ENCODE data around the gene CORO2A.

CORO2A gene

DNA sequence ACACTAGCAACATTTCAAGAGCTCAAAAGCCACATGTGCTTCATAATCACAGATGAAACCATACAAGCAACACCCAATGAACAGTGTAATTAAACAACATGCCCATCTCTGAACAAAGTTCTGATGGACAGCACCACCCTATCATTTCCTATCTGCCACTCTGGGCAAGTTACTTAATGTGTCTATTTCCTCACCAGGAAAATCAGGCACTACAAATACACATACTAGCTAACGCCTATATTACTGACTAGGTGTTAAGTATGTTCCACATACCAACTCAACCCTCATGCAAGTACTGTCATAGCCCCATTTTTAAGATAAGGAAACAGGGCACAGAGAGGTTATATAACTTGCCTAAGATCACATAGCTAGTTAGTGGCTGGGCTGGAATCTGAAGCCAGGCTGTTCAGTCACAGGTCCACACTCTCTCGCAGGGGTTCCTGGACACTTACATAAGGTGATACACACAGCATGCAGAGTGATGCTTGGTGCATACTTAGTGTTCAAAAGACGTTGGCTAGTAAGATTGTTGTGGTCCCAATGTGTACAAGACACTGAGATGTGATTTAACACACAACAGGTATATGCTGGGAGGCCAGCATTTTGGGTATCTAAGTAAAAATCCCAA lies 24.2 kb downstream of the CORO2A start:
- H3K18ac ChIP-seq (ENCODE audit: low read depth in 1 of 2, low read length in 2 of 2): peak overlapping the region in 1 of 2 experiments; percentile 69
- H3K79me1 ChIP-seq (replicated peaks; ENCODE audit: low read length, poor library complexity, severe bottlenecking): no peaks in the 10 kb centered on the region
- no peak overlapping the region for H4K8ac ChIP-seq (ENCODE audit: low read length)
- peak overlapping the region in 1 of 2 experiments; percentile 46 for H3K4ac ChIP-seq (ENCODE audit: low read depth in 1 of 2, low read length in 2 of 2)
- H4K91ac ChIP-seq (ENCODE audit: low read length): no peak overlapping the region
- no peak overlapping the region for H3K23ac ChIP-seq (ENCODE audit: low read length in 2 of 2)
- no peak overlapping the region for H3K27ac ChIP-seq (ENCODE audit: low read length, poor library complexity, severe bottlenecking)
- H3K14ac ChIP-seq (ENCODE audit: low read length in 2 of 2): no peak overlapping the region
- no peak overlapping the region for H3K4me2 ChIP-seq (ENCODE audit: low read length, poor library complexity, severe bottlenecking)
- WGBS: 74% methylated on average over 3 of the region's 3 CpGs
- H2BK120ac ChIP-seq (ENCODE audit: low read depth, low read length): no peak overlapping the region
- H2BK12ac ChIP-seq (ENCODE audit: low read length in 2 of 2): no peak overlapping the region
- peaks cover 0 to 54% of the 10 kb centered on the region in 2 experiments for H3K27me3 ChIP-seq (ENCODE audit: control insufficient read depth in 1 of 2, insufficient read depth in 1 of 2, low read length in 2 of 2)
- H2BK5ac ChIP-seq (ENCODE audit: low read depth, low read length, poor library complexity, severe bottlenecking): no peak overlapping the region
- no peak for DNase-seq
- peak overlapping the region; percentile 11 for H2AFZ ChIP-seq (ENCODE audit: low read depth, low read length)
- no peaks in the 10 kb centered on the region for H3K36me3 ChIP-seq (ENCODE audit: control insufficient read depth in 1 of 2, insufficient read depth in 2 of 2, low read depth in 1 of 2, low read length in 2 of 2)
- H3K9ac ChIP-seq (ENCODE audit: low read length): no peak overlapping the region
- H3K9me3 ChIP-seq (ENCODE audit: control insufficient read depth, low read length): no peaks in the 10 kb centered on the region
- peaks cover 3% of the 10 kb centered on the region for H3K4me1 ChIP-seq (ENCODE audit: control insufficient read depth, insufficient read depth, low read depth, low read length)
- H2AK5ac ChIP-seq (ENCODE audit: low read length, severe bottlenecking): no peak overlapping the region
- no peak overlapping the region for H2BK15ac ChIP-seq (ENCODE audit: low read depth, poor library complexity, severe bottlenecking)
- no peak overlapping the region for H3K4me3 ChIP-seq (ENCODE audit: insufficient read depth in 1 of 2, low read depth in 1 of 2, low read length in 2 of 2)

DNA sequence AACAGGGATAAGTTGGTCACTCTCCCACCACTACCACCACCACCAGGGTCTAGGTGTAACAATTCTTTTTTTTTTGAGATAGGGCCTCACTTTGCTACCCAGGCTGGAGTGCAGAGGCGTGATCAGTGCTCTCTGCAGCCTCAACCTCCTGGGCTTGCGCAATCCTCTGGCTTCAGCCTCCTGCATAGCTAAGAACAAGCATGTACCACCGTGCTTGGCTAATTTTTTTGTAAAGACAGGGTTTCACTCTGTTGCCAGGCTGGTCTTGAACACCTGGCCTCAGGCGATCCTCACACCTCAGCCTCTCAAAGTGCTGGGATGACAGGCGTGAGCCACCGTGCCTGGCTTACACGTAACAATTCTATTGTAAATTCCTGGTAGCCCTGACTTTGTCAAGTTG lies 27.5 kb downstream of the CORO2A start:
- Histone ChIP-seq H3K9me3 (ENCODE audit: control insufficient read depth, low read length) (no peaks in the 10 kb centered on the region), H3K36me3 (ENCODE audit: control insufficient read depth in 1 of 2, insufficient read depth in 2 of 2, low read depth in 1 of 2, low read length in 2 of 2) (no peaks in the 10 kb centered on the region), H2BK5ac (ENCODE audit: low read depth, low read length, poor library complexity, severe bottlenecking) (no peak overlapping the region), H2AFZ (ENCODE audit: low read depth, low read length) (no peak overlapping the region), H3K4me3 (ENCODE audit: insufficient read depth in 1 of 2, low read depth in 1 of 2, low read length in 2 of 2) (no peak overlapping the region), H3K18ac (ENCODE audit: low read depth in 1 of 2, low read length in 2 of 2) (no peak overlapping the region), H3K79me1 (replicated peaks; ENCODE audit: low read length, poor library complexity, severe bottlenecking) (no peaks in the 10 kb centered on the region), H3K4ac (ENCODE audit: low read depth in 1 of 2, low read length in 2 of 2) (no peak overlapping the region), H3K14ac (ENCODE audit: low read length in 2 of 2) (no peak overlapping the region), H4K91ac (ENCODE audit: low read length) (no peak overlapping the region), H3K4me2 (ENCODE audit: low read length, poor library complexity, severe bottlenecking) (no peak overlapping the region), H3K23ac (ENCODE audit: low read length in 2 of 2) (no peak overlapping the region), H4K8ac (ENCODE audit: low read length) (no peak overlapping the region), H2AK5ac (ENCODE audit: low read length, severe bottlenecking) (no peak overlapping the region), H3K4me1 (ENCODE audit: control insufficient read depth, insufficient read depth, low read depth, low read length) (peaks cover 3% of the 10 kb centered on the region), H2BK15ac (ENCODE audit: low read depth, poor library complexity, severe bottlenecking) (no peak overlapping the region), H3K27me3 (ENCODE audit: control insufficient read depth in 1 of 2, insufficient read depth in 1 of 2, low read length in 2 of 2) (peaks cover 0 to 42% of the 10 kb centered on the region in 2 experiments), H2BK12ac (ENCODE audit: low read length in 2 of 2) (no peak overlapping the region), H2BK120ac (ENCODE audit: low read depth, low read length) (no peak overlapping the region), H3K27ac (ENCODE audit: low read length, poor library complexity, severe bottlenecking) (no peak overlapping the region), H3K9ac (ENCODE audit: low read length) (no peak overlapping the region)
- WGBS: 84% methylated on average over 7 of the region's 7 CpGs
- DNase-seq: no peak

DNA sequence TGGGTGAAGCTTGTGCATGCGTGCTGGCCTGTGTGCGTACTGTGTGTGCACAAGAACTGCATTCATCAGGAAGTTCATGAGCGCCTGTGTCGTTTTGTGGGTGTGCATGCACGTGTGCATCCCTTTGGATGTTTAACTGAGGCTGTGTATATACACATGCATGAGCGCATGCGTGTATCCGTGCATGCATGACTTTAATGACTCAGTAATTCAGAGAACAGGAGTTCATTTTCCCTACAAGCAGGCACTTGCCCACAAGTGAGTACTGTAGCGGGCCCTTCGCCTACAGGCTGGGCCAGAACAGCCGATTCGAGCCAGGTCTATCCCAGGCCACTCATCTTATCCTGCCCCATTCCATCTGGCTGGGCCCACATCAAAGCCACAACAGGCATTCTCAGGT lies 29.8 kb downstream of the CORO2A start:
- Histone ChIP-seq H3K4me3 (ENCODE audit: insufficient read depth in 1 of 2, low read depth in 1 of 2, low read length in 2 of 2) (no peak overlapping the region), H3K27ac (ENCODE audit: low read length, poor library complexity, severe bottlenecking) (no peak overlapping the region), H3K9me3 (ENCODE audit: control insufficient read depth, low read length) (no peaks in the 10 kb centered on the region), H3K36me3 (ENCODE audit: control insufficient read depth in 1 of 2, insufficient read depth in 2 of 2, low read depth in 1 of 2, low read length in 2 of 2) (no peaks in the 10 kb centered on the region), H2AFZ (ENCODE audit: low read depth, low read length) (no peak overlapping the region), H3K18ac (ENCODE audit: low read depth in 1 of 2, low read length in 2 of 2) (no peak overlapping the region), H3K4me2 (ENCODE audit: low read length, poor library complexity, severe bottlenecking) (no peak overlapping the region), H2BK120ac (ENCODE audit: low read depth, low read length) (no peak overlapping the region), H3K9ac (ENCODE audit: low read length) (no peak overlapping the region), H2BK5ac (ENCODE audit: low read depth, low read length, poor library complexity, severe bottlenecking) (no peak overlapping the region), H3K4me1 (ENCODE audit: control insufficient read depth, insufficient read depth, low read depth, low read length) (no peaks in the 10 kb centered on the region), H3K4ac (ENCODE audit: low read depth in 1 of 2, low read length in 2 of 2) (no peak overlapping the region), H3K79me1 (replicated peaks; ENCODE audit: low read length, poor library complexity, severe bottlenecking) (no peaks in the 10 kb centered on the region), H3K27me3 (ENCODE audit: control insufficient read depth in 1 of 2, insufficient read depth in 1 of 2, low read length in 2 of 2) (peaks cover under 1 to 41% of the 10 kb centered on the region in 2 experiments), H2AK5ac (ENCODE audit: low read length, severe bottlenecking) (no peak overlapping the region), H4K8ac (ENCODE audit: low read length) (no peak overlapping the region), H3K14ac (ENCODE audit: low read length in 2 of 2) (no peak overlapping the region), H3K23ac (ENCODE audit: low read length in 2 of 2) (no peak overlapping the region), H2BK12ac (ENCODE audit: low read length in 2 of 2) (no peak overlapping the region), H4K91ac (ENCODE audit: low read length) (peak overlapping the region; percentile 22), H2BK15ac (ENCODE audit: low read depth, poor library complexity, severe bottlenecking) (no peak overlapping the region)
- no peak for DNase-seq
- WGBS: 97% methylated on average over 12 of the region's 12 CpGs

DNA sequence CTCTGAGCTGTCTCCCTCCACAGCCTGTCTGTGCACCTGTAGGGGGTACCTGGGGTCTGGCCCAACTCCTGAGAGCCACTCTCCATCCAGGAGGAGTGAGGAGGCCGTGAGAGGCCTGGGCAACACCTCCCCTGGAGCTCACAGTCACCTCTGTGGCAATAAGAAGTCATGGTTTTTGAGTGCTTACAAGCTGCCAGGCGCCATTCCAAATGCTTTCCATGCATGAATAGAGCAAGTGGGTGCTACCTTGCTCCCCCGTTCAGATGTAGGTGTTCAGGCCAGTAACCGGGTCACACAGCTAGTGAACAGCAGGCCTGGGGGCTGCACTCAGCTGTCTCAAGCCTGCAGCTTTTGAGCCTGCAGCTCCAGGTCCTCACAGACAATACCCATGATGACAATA lies 30.6 kb downstream of the CORO2A start:
- Histone ChIP-seq H3K18ac (ENCODE audit: low read depth in 1 of 2, low read length in 2 of 2) (no peak overlapping the region), H4K91ac (ENCODE audit: low read length) (no peak overlapping the region), H2BK5ac (ENCODE audit: low read depth, low read length, poor library complexity, severe bottlenecking) (no peak overlapping the region), H2AK5ac (ENCODE audit: low read length, severe bottlenecking) (no peak overlapping the region), H3K79me1 (replicated peaks; ENCODE audit: low read length, poor library complexity, severe bottlenecking) (no peaks in the 10 kb centered on the region), H2BK12ac (ENCODE audit: low read length in 2 of 2) (no peak overlapping the region), H3K23ac (ENCODE audit: low read length in 2 of 2) (no peak overlapping the region), H3K9me3 (ENCODE audit: control insufficient read depth, low read length) (no peaks in the 10 kb centered on the region), H3K27ac (ENCODE audit: low read length, poor library complexity, severe bottlenecking) (no peak overlapping the region), H3K4me2 (ENCODE audit: low read length, poor library complexity, severe bottlenecking) (no peak overlapping the region), H2BK15ac (ENCODE audit: low read depth, poor library complexity, severe bottlenecking) (no peak overlapping the region), H3K9ac (ENCODE audit: low read length) (no peak overlapping the region), H2AFZ (ENCODE audit: low read depth, low read length) (no peak overlapping the region), H3K4me1 (ENCODE audit: control insufficient read depth, insufficient read depth, low read depth, low read length) (no peaks in the 10 kb centered on the region), H2BK120ac (ENCODE audit: low read depth, low read length) (no peak overlapping the region), H3K4me3 (ENCODE audit: insufficient read depth in 1 of 2, low read depth in 1 of 2, low read length in 2 of 2) (no peak overlapping the region), H3K4ac (ENCODE audit: low read depth in 1 of 2, low read length in 2 of 2) (no peak overlapping the region), H3K36me3 (ENCODE audit: control insufficient read depth in 1 of 2, insufficient read depth in 2 of 2, low read depth in 1 of 2, low read length in 2 of 2) (no peaks in the 10 kb centered on the region), H4K8ac (ENCODE audit: low read length) (no peak overlapping the region), H3K27me3 (ENCODE audit: control insufficient read depth in 1 of 2, insufficient read depth in 1 of 2, low read length in 2 of 2) (peaks cover 4 to 36% of the 10 kb centered on the region in 2 experiments), H3K14ac (ENCODE audit: low read length in 2 of 2) (no peak overlapping the region)
- WGBS: 83% methylated on average over 4 of the region's 4 CpGs
- no peak for DNase-seq

Measured in mesenchymal stem cell (in vitro differentiated cells and primary cell).